Heart left ventricle (tissue), 13 donors: Measurements from ENCODE around the gene SETBP1.

Experiments
- POLR2A ChIP-seq, 2 donors: fragments of 450-650 bp; IDR thresholded peaks; one replicate each; pipeline ENCODE4 v1.6.1; 2017; ENCODE audit warnings: antibody characterized with exemption in 2 of 2, mild to moderate bottlenecking in 2 of 2, moderate library complexity in 2 of 2
- TF ChIP-seq, protein P1 (sequence below), 12 donors: fragments of 200-600 bp; sonication (generic) in 4 of 12; IDR thresholded peaks; one replicate each; pipeline versions ENCODE4 v1.5.0 to v1.8.0; 2018 to 2022; ENCODE audit warnings: antibody characterized with exemption in 12 of 12, mild to moderate bottlenecking in 5 of 12
- donor health status: ischemic (EF 13 %, LVEDD 7.1; RV severe dilation, severe dysfunction).
- donor health status: DM: no; HTN: yes; CAD: no.
- donor health status: DM: no; HTN: no; CAD: no.
- donor health status: ischemic (EF 25% LVEDD 6.9; RV normal size, moderate dysfunction).
- donor health status: ischemic (EF 25% LVEDD 5.7; RV mildly dilated, moderate dysfunction).
- donor health status: ischemic (EF 35%, LVEDD 5.7; RV mildly dilated, moderate dysfunction).
- donor health status: nonischemic (EF 11% LVEDD 7.7; RV severe dilation, severe dysfunction).
- donor health status: DM: yes; HTN: yes; CAD: no.
- donor health status: PGD.
- donor health status: ischemic (EF 29% LVEDD 5.4; RV normal size, mild dysfunction).
- donor health status: nonischemic (EF 23%, LVEDD 6.1; RV moderate dilation, normal function).

DNA sequence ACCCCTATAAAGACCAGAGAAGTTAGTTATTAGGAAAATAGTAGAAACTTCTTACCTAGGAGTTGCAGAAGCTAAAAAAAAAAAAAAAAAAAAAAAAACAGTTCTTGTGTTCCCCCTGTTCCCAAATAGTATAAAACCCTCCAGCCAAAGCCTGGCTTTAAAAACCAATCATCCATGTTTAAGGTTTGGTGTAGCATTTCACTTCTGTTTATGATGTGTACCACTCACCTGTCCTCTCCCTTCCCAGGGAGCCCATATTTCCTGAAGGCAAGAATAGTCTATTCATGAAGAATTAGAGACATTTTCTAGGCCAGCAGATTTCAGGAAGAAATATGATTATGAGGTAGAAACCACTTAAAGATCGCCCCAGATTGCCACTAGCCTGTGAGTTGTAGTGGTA lies 273.6 kb downstream of the SETBP1 start:
- TF ChIP-seq, protein P1, sequence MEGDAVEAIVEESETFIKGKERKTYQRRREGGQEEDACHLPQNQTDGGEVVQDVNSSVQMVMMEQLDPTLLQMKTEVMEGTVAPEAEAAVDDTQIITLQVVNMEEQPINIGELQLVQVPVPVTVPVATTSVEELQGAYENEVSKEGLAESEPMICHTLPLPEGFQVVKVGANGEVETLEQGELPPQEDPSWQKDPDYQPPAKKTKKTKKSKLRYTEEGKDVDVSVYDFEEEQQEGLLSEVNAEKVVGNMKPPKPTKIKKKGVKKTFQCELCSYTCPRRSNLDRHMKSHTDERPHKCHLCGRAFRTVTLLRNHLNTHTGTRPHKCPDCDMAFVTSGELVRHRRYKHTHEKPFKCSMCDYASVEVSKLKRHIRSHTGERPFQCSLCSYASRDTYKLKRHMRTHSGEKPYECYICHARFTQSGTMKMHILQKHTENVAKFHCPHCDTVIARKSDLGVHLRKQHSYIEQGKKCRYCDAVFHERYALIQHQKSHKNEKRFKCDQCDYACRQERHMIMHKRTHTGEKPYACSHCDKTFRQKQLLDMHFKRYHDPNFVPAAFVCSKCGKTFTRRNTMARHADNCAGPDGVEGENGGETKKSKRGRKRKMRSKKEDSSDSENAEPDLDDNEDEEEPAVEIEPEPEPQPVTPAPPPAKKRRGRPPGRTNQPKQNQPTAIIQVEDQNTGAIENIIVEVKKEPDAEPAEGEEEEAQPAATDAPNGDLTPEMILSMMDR (IDR thresholded peaks at IDR 0.05) = no peak
- TF ChIP-seq POLR2A (IDR thresholded peaks at IDR 0.05) = no peak
